Measurements from ENCODE around the gene SLC4A3. TPM values are rescaled to one million over a fixed set of nuclear protein-coding genes. Genes with fewer than 3 reads are reported as not detected.
"Not testable (repeated sequence)": the region's sequence is repeated elsewhere in the genome, so short reads cannot be mapped to it uniquely, and the experiment has no call there.

Gene SLC4A3
- polyA plus RNA-seq, 1 donor (not counting 4 experiments of a cell fraction or from before 2014, with no cell fraction given): 6.2 TPM

GRCh38 chr2:219681694-219682300 is 54.4 kb downstream of the SLC4A3 start:
- Histone ChIP-seq H4K20me1 (ENCODE audit: control insufficient read depth, extremely low read depth, insufficient read depth, low read length) (no peaks in the 10 kb centered on the region), H3K4me2 (ENCODE audit: control insufficient read depth, extremely low read depth, insufficient read depth, low read depth, low read length) (peak overlapping the region; percentile 12), H3K9me1 (ENCODE audit: control insufficient read depth, extremely low read depth, insufficient read depth, low read length) (no peaks in the 10 kb centered on the region), H2AFZ (ENCODE audit: control insufficient read depth, low read length) (peak overlapping the region; percentile 61), H3K36me3 (ENCODE audit: control insufficient read depth in 2 of 2, extremely low read depth in 1 of 2, insufficient read depth in 2 of 2, low read length in 2 of 2) (no peaks in the 10 kb centered on the region), H3K9ac (ENCODE audit: control insufficient read depth, extremely low read depth, insufficient read depth, low read length) (no peak overlapping the region), H3K27me3 (ENCODE audit: control insufficient read depth, extremely low read depth, insufficient read depth, low read length) (no peaks in the 10 kb centered on the region), H3K9me3 (ENCODE audit: control insufficient read depth, low read depth, low read length) (no peaks in the 10 kb centered on the region), H3K79me2 (ENCODE audit: control insufficient read depth, insufficient read depth, low read length) (no peaks in the 10 kb centered on the region), H3K4me1 (ENCODE audit: control insufficient read depth, extremely low read depth, insufficient read depth, low read length) (peaks cover 43% of the 10 kb centered on the region), H3K4me3 (ENCODE audit: control insufficient read depth in 2 of 3, extremely low read depth in 1 of 3, insufficient read depth in 2 of 3, low read depth in 1 of 3, low read length in 3 of 3) (no peak overlapping the region), H3K27ac (ENCODE audit: control insufficient read depth, insufficient read depth, low read length) (peak overlapping the region; percentile 25)
- DNase-seq (ENCODE audit: low read depth, low spot score): no peak
- peak; percentile 89 for FAIRE-seq
- TF ChIP-seq CTCF (optimal IDR thresholded peaks at IDR 0.05 in 1 of 3, IDR thresholded peaks at IDR 0.05 in 1 of 3, conservative IDR thresholded peaks at IDR 0.05 in 1 of 3; ENCODE audit: extremely low read depth in 1 of 3, insufficient read depth in 2 of 3, low read length in 3 of 3): no peak
- no peak for TF ChIP-seq EZH2 (IDR thresholded peaks at IDR 0.05; ENCODE audit: low read length)
- dilution Hi-C loops (cut with MboI; ENCODE audit: extremely low pct_ligation_motif_present, low sequenced_read_pairs): no loop called here

- H2AFZ ChIP-seq (ENCODE audit: control insufficient read depth, low read length); H4K20me1 ChIP-seq (ENCODE audit: control insufficient read depth, extremely low read depth, insufficient read depth, low read length); H3K9ac ChIP-seq (ENCODE audit: control insufficient read depth, extremely low read depth, insufficient read depth, low read length); H3K27ac ChIP-seq (ENCODE audit: control insufficient read depth, insufficient read depth, low read length); DNase-seq (ENCODE audit: low read depth, low spot score); H3K9me1 ChIP-seq (ENCODE audit: control insufficient read depth, extremely low read depth, insufficient read depth, low read length); H3K9me3 ChIP-seq (ENCODE audit: control insufficient read depth, low read depth, low read length); H3K4me3 ChIP-seq (ENCODE audit: control insufficient read depth in 2 of 3, extremely low read depth in 1 of 3, insufficient read depth in 2 of 3, low read depth in 1 of 3, low read length in 3 of 3); dilution Hi-C loops (cut with MboI; ENCODE audit: extremely low pct_ligation_motif_present, low sequenced_read_pairs); H3K27me3 ChIP-seq (ENCODE audit: control insufficient read depth, extremely low read depth, insufficient read depth, low read length); H3K36me3 ChIP-seq (ENCODE audit: control insufficient read depth in 2 of 2, extremely low read depth in 1 of 2, insufficient read depth in 2 of 2, low read length in 2 of 2); H3K79me2 ChIP-seq (ENCODE audit: control insufficient read depth, insufficient read depth, low read length); H3K4me2 ChIP-seq (ENCODE audit: control insufficient read depth, extremely low read depth, insufficient read depth, low read depth, low read length): not testable (repeated sequence)
- H3K4me1 ChIP-seq (ENCODE audit: control insufficient read depth, extremely low read depth, insufficient read depth, low read length): peaks cover 56% of the 10 kb centered on the region
- FAIRE-seq: peak; percentile 17
These were observed 56.0 kb downstream of the SLC4A3 start for GRCh38 chr2:219683474-219683873.
